Karpas-422 (cell line): Measurements from ENCODE around the gene ING1. TPM values are rescaled to one million over a fixed set of nuclear protein-coding genes. Genes with fewer than 3 reads are reported as not detected.

Experiments used
- DNase-seq: peaks from one replicate; pipeline ENCODE4 v3.0.0-alpha.2; 2015
- H2AFZ ChIP-seq: fragments of 200-600 bp; sonication (generic); 2 replicates; pipeline ENCODE4 v1.6.1; 2014; ENCODE audit warnings: antibody characterized with exemption, low read length, mixed read lengths
- H3K27ac ChIP-seq: fragments of 200-600 bp; sonication (generic); 2 replicates; pipeline ENCODE4 v1.5.1; 2014; ENCODE audit warnings: mild to moderate bottlenecking, low read length, moderate library complexity
- H3K27me3 ChIP-seq: fragments of 200-600 bp; sonication (generic); 2 replicates; pipeline ENCODE4 v1.6.1; 2014; ENCODE audit warnings: low read length, mixed read lengths
- H3K36me3 ChIP-seq: fragments of 200-600 bp; sonication (generic); 2 replicates; pipeline ENCODE4 v1.6.1; 2014; ENCODE audit warnings: low read length, mixed read lengths; ENCODE audit not compliant: insufficient read depth
- H3K4me1 ChIP-seq: fragments of 200-600 bp; sonication (generic); 2 replicates; pipeline ENCODE4 v1.6.1; 2014; ENCODE audit warnings: mild to moderate bottlenecking, low read length, mixed read lengths
- H3K4me2 ChIP-seq: fragments of 200-600 bp; sonication (generic); 2 replicates; pipeline ENCODE4 v1.6.1; 2014; ENCODE audit warnings: low read length, low read depth, mild to moderate bottlenecking; ENCODE audit not compliant: poor library complexity, severe bottlenecking
- H3K4me3 ChIP-seq: fragments of 200-600 bp; sonication (generic); 2 replicates; pipeline ENCODE4 v1.5.1; 2014; ENCODE audit warnings: mild to moderate bottlenecking, antibody characterized with exemption, low read length, mixed read lengths
- H3K79me2 ChIP-seq: fragments of 200-600 bp; sonication (generic); 2 replicates; pipeline ENCODE4 v1.6.1; 2014; ENCODE audit warnings: mild to moderate bottlenecking, low read length, mixed read lengths
- H3K9ac ChIP-seq: fragments of 200-600 bp; sonication (generic); 2 replicates; pipeline ENCODE4 v1.6.0; 2014; ENCODE audit warnings: low read length
- H3K9me2 ChIP-seq: fragments of 200-600 bp; sonication (generic), shearing (Covaris generic); replicated peaks from 2 replicates; pipeline ENCODE4 v1.6.0; 2014; ENCODE audit warnings: mild to moderate bottlenecking, low read length, moderate library complexity; ENCODE audit not compliant: insufficient read depth
- H3K9me3 ChIP-seq: fragments of 300-700, 200-600 bp; sonication (generic); 2 replicates; pipeline ENCODE4 v1.6.1; 2014; ENCODE audit warnings: low read length, mixed read lengths
- H4K20me1 ChIP-seq: fragments of 200-600 bp; sonication (generic); 2 replicates; pipeline ENCODE4 v1.6.1; 2014; ENCODE audit warnings: mild to moderate bottlenecking, antibody characterized with exemption, low read length, low read depth; ENCODE audit not compliant: insufficient read depth
- total RNA-seq: library from RNA; depleted of rRNA; stranded (reverse); fragments of >200 nt; shearing (Covaris generic); gene quantifications from 2 replicates; pipeline ENCODE4 v1.2.3, GENCODE V29; 2014; ENCODE audit warnings: low replicate concordance; rRNA removed

Gene ING1
- total RNA-seq, 1 experiment from 2014 or later, result 6.3 TPM

- no peaks in the 10 kb centered on the region for H3K4me1 ChIP-seq
- H4K20me1 ChIP-seq, result no peaks in the 10 kb centered on the region
- no peak overlapping the region for H2AFZ ChIP-seq
- no peaks in the 10 kb centered on the region for H3K9me3 ChIP-seq
- no peaks in the 10 kb centered on the region for H3K36me3 ChIP-seq
- no peak overlapping the region for H3K4me3 ChIP-seq
- DNase-seq, result no peak
- H3K4me2 ChIP-seq, result no peak overlapping the region
- no peaks in the 10 kb centered on the region for H3K79me2 ChIP-seq
- no peaks in the 10 kb centered on the region for H3K9me2 ChIP-seq
- H3K27ac ChIP-seq, result no peak overlapping the region
- no peak overlapping the region for H3K9ac ChIP-seq
- H3K27me3 ChIP-seq, result no peaks in the 10 kb centered on the region
Measured at GRCh38 chr13:110772091-110772984, 58.8 kb downstream of the ING1 start.

Other genes with a start within 250 kb of the ING1 start
- gene RAB20, start 152.0 kb upstream of the ING1 start, total RNA-seq, result 0.79 TPM in 1 of 2 replicates, not detected in the other
- 16.5 and 20.6 TPM in 2 replicates for gene NAXD, start 98.2 kb upstream of the ING1 start, total RNA-seq
- 48.2 and 102 TPM in 2 replicates for gene CARS2, start 7.6 kb upstream of the ING1 start, total RNA-seq
- 107 and 168 TPM in 2 replicates for gene ANKRD10, start 201.4 kb downstream of the ING1 start, total RNA-seq